Fibroblast of skin of back (primary cell): Measurements from ENCODE around the gene SELENOO.

Experiments used
- DNase-seq: peaks from one replicate; pipeline ENCODE4 v3.0.0-alpha.2; 2013

Gene SELENOO

GRCh38 chr22:50185375-50186087, 15.3 kb upstream of the SELENOO start, which contains the start of gene TRABD:
TRABD (plus strand) TSS chr22:50185913; CDS start chr22:50193061, 7,148 bp downstream.
- peak; percentile 89 for DNase-seq

GRCh38 chr22:50186181-50186714, 14.6 kb upstream of the SELENOO start:
- DNase-seq: no peak

GRCh38 chr22:50186761-50187523, 13.9 kb upstream of the SELENOO start:
- peak; percentile 18 for DNase-seq

- DNase-seq: no peak
Measured at GRCh38 chr22:50188356-50188755, 12.5 kb upstream of the SELENOO start.

- no peak for DNase-seq
Measured at GRCh38 chr22:50189184-50189848, 11.5 kb upstream of the SELENOO start.

GRCh38 chr22:50189849-50190181, 11.0 kb upstream of the SELENOO start:
- no peak for DNase-seq

- peak; percentile 52 for DNase-seq
Measured at GRCh38 chr22:50190182-50190940, 10.4 kb upstream of the SELENOO start.

GRCh38 chr22:50190941-50191741, 9.7 kb upstream of the SELENOO start:
- no peak for DNase-seq

- no peak for DNase-seq
Measured at GRCh38 chr22:50192436-50193204, 8.2 kb upstream of the SELENOO start.

GRCh38 chr22:50193621-50194020, 7.2 kb upstream of the SELENOO start:
- no peak for DNase-seq

GRCh38 chr22:50194037-50194805, 6.6 kb upstream of the SELENOO start:
- no peak for DNase-seq

- no peak for DNase-seq
Measured at GRCh38 chr22:50196256-50196655, 4.6 kb upstream of the SELENOO start.

- no peak for DNase-seq
Measured at GRCh38 chr22:50197000-50197800, 3.6 kb upstream of the SELENOO start.

GRCh38 chr22:50197856-50198623, 2.8 kb upstream of the SELENOO start:
- DNase-seq: no peak

GRCh38 chr22:50198624-50199017, 2.2 kb upstream of the SELENOO start:
- no peak for DNase-seq

GRCh38 chr22:50199251-50199721, 1.5 kb upstream of the SELENOO start:
- no peak for DNase-seq

GRCh38 chr22:50199829-50200460, 866 bp upstream of the SELENOO start:
- no peak for DNase-seq
